Keratinocyte (primary cell): ENCODE measurements around the gene ANXA11. TPM values are rescaled to one million over a fixed set of nuclear protein-coding genes. Genes with fewer than 3 reads are reported as not detected.
A peak's percentile ranks its signal among the peaks of the same experiment; 100 is the strongest.

Experiments
- DNase-seq: peaks from one replicate; pipeline ENCODE4 v3.0.0-alpha.2; 2011; ENCODE audit warnings: low read depth, missing footprints, low spot score
- FAIRE-seq: peaks from 2 replicates; lab custom pipeline; 2011; peaks lifted over from hg19 to GRCh38; lab: Jason Lieb, UNC
- H2AFZ ChIP-seq: 2 replicates; pipeline ENCODE4 v1.6.0; 2012; ENCODE audit warnings: low read length, control low read depth, inconsistent platforms; ENCODE audit not compliant: control insufficient read depth
- H3K27ac ChIP-seq: 2 replicates; pipeline ENCODE4 v1.5.1; 2011; ENCODE audit warnings: low read length; ENCODE audit not compliant: control insufficient read depth, insufficient read depth
- H3K27me3 ChIP-seq: 3 replicates; pipeline ENCODE4 v1.6.0; 2011; ENCODE audit warnings: low read length; ENCODE audit not compliant: control insufficient read depth, insufficient read depth; ENCODE audit errors: extremely low read depth
- H3K36me3 ChIP-seq, 2 experiments: 2 replicates in 1 of 2; 3 replicates in 1 of 2; pipeline ENCODE4 v1.5.1; 2011; ENCODE audit warnings: low read length in 2 of 2, mild to moderate bottlenecking in 1 of 2; ENCODE audit not compliant: control insufficient read depth in 2 of 2, insufficient read depth in 2 of 2; ENCODE audit errors: extremely low read depth in 1 of 2
- H3K4me1 ChIP-seq: 3 replicates; pipeline ENCODE4 v1.5.1; 2011; ENCODE audit warnings: low read length; ENCODE audit not compliant: control insufficient read depth, insufficient read depth; ENCODE audit errors: extremely low read depth
- H3K4me2 ChIP-seq: 3 replicates; pipeline ENCODE4 v1.6.0; 2011; ENCODE audit warnings: low read depth, low read length; ENCODE audit not compliant: control insufficient read depth, insufficient read depth; ENCODE audit errors: extremely low read depth
- H3K4me3 ChIP-seq, 3 experiments: fragments of 200-600 bp in 1 of 3; sonication (generic) in 1 of 3; 2 replicates in 2 of 3; 3 replicates in 1 of 3; pipeline ENCODE4 v1.5.1; 2011 to 2016; ENCODE audit warnings: low read length in 3 of 3, mild to moderate bottlenecking in 3 of 3, control low read depth in 2 of 3, inconsistent platforms in 1 of 3, low read depth in 1 of 3, mixed read lengths in 1 of 3, mixed run types in 1 of 3, moderate library complexity in 1 of 3; ENCODE audit not compliant: control insufficient read depth in 2 of 3, insufficient read depth in 2 of 3; ENCODE audit errors: extremely low read depth in 1 of 3
- H3K79me2 ChIP-seq: 2 replicates; pipeline ENCODE4 v1.6.0; 2012; ENCODE audit warnings: low read length; ENCODE audit not compliant: control insufficient read depth, insufficient read depth
- H3K9ac ChIP-seq: 3 replicates; pipeline ENCODE4 v1.6.0; 2011; ENCODE audit warnings: low read length; ENCODE audit not compliant: control insufficient read depth, insufficient read depth; ENCODE audit errors: extremely low read depth
- H3K9me1 ChIP-seq: 3 replicates; pipeline ENCODE4 v1.6.0; 2011; ENCODE audit warnings: low read length; ENCODE audit not compliant: control insufficient read depth, insufficient read depth; ENCODE audit errors: extremely low read depth
- H3K9me3 ChIP-seq: 2 replicates; pipeline ENCODE4 v1.5.1; 2012; ENCODE audit warnings: low read depth, low read length; ENCODE audit not compliant: control insufficient read depth
- H4K20me1 ChIP-seq: 3 replicates; pipeline ENCODE4 v1.6.0; 2011; ENCODE audit warnings: low read length; ENCODE audit not compliant: control insufficient read depth, insufficient read depth; ENCODE audit errors: extremely low read depth
- EZH2 ChIP-seq: IDR thresholded peaks from one replicate; pipeline ENCODE4 v1.6.1; 2012; ENCODE audit warnings: inconsistent platforms, mild to moderate bottlenecking, low read length, moderate library complexity
- dilution Hi-C: fragments of 300-500 bp; cut with MboI; formaldehyde crosslinking; loops from one replicate; pipeline ENCODE4 v1.7.0; 2020; ENCODE audit warnings: low sequenced_read_pairs; ENCODE audit not compliant: extremely low pct_ligation_motif_present
- polyA plus RNA-seq, 5 experiments: library from polyadenylated mRNA; depleted of rRNA in 3 of 5; stranded (reverse) in 3 of 5; stranded (forward) in 1 of 5; unstranded in 1 of 5; fragments of >200 nt; gene quantifications; 1 replicate in 1 of 5; 2 replicates in 3 of 5; 3 replicates in 1 of 5; pipeline versions ENCODE4 v1.2.1 to v1.2.3, GENCODE V29; 2011 to 2012; ENCODE audit warnings: missing spikeins in 2 of 5, low read depth in 1 of 5, low replicate concordance in 1 of 5
- TF ChIP-seq, protein P1 (sequence below), 3 experiments: IDR thresholded peaks in 1 of 3; conservative IDR thresholded peaks in 1 of 3; optimal IDR thresholded peaks in 1 of 3; 2 replicates in 2 of 3; 3 replicates in 1 of 3; pipeline versions ENCODE3 to v1.5.1; 2011; ENCODE audit warnings: low read length in 3 of 3, mild to moderate bottlenecking in 3 of 3, moderate library complexity in 2 of 3, control low read depth in 1 of 3, inconsistent platforms in 1 of 3; ENCODE audit not compliant: insufficient read depth in 2 of 3; ENCODE audit errors: extremely low read depth in 1 of 3

ANXA11 gene
- polyA plus RNA-seq, 1 donor (not counting 4 experiments of a cell fraction or from before 2014, with no cell fraction given): 97.9 TPM

DNA sequence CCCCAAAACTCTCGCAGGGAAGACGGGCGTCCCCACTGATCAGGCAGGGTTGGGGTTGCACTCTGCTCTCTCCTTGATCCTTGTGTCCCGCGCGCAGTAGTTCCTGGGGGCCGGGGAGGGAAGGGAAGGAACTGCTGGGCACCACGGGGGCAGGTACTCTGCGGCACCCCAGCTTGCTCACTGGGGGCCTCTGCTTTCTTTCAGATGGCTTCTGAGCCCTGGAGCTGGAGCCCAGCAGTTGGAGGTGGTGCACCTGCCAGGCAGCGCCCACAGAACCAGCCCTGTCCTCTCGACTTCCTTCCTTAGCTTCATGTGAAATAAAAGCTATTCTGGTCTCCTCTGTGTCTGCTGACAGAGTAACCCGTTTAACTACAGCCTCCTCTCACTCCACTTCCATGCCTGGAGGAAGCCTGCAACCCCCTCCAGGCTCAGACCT, 60.6 kb downstream of the ANXA11 start:
- dilution Hi-C loops: no loop called here
- no peak for DNase-seq
- H2AFZ ChIP-seq: no peak overlapping the region

DNA sequence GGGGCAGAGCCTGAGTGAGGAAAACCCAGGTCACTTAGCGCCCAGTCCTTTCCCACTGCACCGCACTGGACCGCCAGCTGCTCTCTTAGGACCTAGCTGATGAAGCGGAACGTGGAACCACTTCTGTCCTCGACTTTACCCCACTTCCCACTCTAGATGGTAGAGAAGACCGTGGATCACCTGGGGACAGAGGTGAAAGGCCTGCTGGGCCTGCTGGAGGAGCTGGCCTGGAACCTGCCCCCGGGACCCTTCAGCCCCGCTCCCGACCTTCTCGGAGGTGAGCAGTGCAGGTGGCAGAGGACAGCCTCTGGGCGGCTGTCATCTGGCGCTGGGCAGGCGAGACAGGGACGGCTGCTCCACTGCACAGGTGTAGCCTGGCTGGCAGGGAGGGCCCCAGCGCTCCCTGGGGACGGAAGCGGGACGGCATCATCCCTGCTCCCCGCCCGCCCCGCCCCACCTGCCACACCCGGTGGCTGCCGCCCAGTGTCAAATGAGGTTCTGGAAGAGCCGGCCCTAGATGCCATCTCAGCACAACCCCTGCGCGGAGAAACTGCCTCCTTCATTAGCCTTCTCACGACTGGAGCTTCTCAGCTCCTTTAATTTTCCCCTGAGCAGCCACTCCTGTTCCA, 61.2 kb downstream of the ANXA11 start:
- no peak overlapping the region for H2AFZ ChIP-seq
- H3K27ac ChIP-seq: no peak overlapping the region
- H4K20me1 ChIP-seq: no peaks in the 10 kb centered on the region
- no peak for FAIRE-seq
- no peaks in the 10 kb centered on the region for H3K79me2 ChIP-seq
- H3K4me1 ChIP-seq: peaks cover 5% of the 10 kb centered on the region
- dilution Hi-C loops: no loop called here
- DNase-seq: no peak
- H3K9ac ChIP-seq: no peak overlapping the region
- peaks cover 0 to 3% of the 10 kb centered on the region in 2 experiments for H3K36me3 ChIP-seq
- H3K27me3 ChIP-seq: peaks cover 3% of the 10 kb centered on the region
- H3K4me3 ChIP-seq: no peak overlapping the region
- no peaks in the 10 kb centered on the region for H3K9me1 ChIP-seq
- no peaks in the 10 kb centered on the region for H3K9me3 ChIP-seq
- H3K4me2 ChIP-seq: peak overlapping the region; percentile 56
- TF ChIP-seq, protein P1, sequence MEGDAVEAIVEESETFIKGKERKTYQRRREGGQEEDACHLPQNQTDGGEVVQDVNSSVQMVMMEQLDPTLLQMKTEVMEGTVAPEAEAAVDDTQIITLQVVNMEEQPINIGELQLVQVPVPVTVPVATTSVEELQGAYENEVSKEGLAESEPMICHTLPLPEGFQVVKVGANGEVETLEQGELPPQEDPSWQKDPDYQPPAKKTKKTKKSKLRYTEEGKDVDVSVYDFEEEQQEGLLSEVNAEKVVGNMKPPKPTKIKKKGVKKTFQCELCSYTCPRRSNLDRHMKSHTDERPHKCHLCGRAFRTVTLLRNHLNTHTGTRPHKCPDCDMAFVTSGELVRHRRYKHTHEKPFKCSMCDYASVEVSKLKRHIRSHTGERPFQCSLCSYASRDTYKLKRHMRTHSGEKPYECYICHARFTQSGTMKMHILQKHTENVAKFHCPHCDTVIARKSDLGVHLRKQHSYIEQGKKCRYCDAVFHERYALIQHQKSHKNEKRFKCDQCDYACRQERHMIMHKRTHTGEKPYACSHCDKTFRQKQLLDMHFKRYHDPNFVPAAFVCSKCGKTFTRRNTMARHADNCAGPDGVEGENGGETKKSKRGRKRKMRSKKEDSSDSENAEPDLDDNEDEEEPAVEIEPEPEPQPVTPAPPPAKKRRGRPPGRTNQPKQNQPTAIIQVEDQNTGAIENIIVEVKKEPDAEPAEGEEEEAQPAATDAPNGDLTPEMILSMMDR (optimal IDR thresholded peaks at IDR 0.05 in 1 of 3, IDR thresholded peaks at IDR 0.05 in 1 of 3, conservative IDR thresholded peaks at IDR 0.05 in 1 of 3; ENCODE audit: extremely low read depth in 1 of 3, insufficient read depth in 2 of 3, low read length in 3 of 3): no peak
- no peak for TF ChIP-seq EZH2

More for the DNA sequence above, 60.6 kb downstream of the ANXA11 start:
- Histone ChIP-seq H3K27me3 (peaks cover 3% of the 10 kb centered on the region), H4K20me1 (no peaks in the 10 kb centered on the region), H3K27ac (no peak overlapping the region), H3K4me1 (peaks cover 5% of the 10 kb centered on the region), H3K4me3 (no peak overlapping the region), H3K4me2 (peak overlapping the region; percentile 20), H3K9me1 (no peaks in the 10 kb centered on the region), H3K79me2 (no peaks in the 10 kb centered on the region), H3K36me3 (peaks cover 0 to 3% of the 10 kb centered on the region in 2 experiments), H3K9ac (no peak overlapping the region), H3K9me3 (no peaks in the 10 kb centered on the region)
- no peak for FAIRE-seq
- no peak for TF ChIP-seq EZH2
- TF ChIP-seq, protein P1 (optimal IDR thresholded peaks at IDR 0.05 in 1 of 3, IDR thresholded peaks at IDR 0.05 in 1 of 3, conservative IDR thresholded peaks at IDR 0.05 in 1 of 3; ENCODE audit: extremely low read depth in 1 of 3, insufficient read depth in 2 of 3, low read length in 3 of 3): no peak
